ENCODE measurements around the gene ZFAND4. TPM values are rescaled to one million over a fixed set of nuclear protein-coding genes. Genes with fewer than 3 reads are reported as not detected.
A peak's percentile ranks its signal among the peaks of the same experiment; 100 is the strongest.
"Not testable (repeated sequence)": the region's sequence is repeated elsewhere in the genome, so short reads cannot be mapped to it uniquely, and the experiment has no call there.

ZFAND4 gene
- total RNA-seq, 2 experiments from 2014 or later = 23.2 to 23.3 TPM

GRCh38 chr10:45660876-45661411, 11.6 kb downstream of the ZFAND4 start:
- ATAC-seq (no peak), DNase-seq (no peak)
- POLR2A ChIA-PET = no interaction called here
- peaks cover 30% of the 10 kb centered on the region for H3K4me1 Mint-ChIP-seq (ENCODE audit: low read depth)
- peaks cover 57% of the 10 kb centered on the region for H3K36me3 Mint-ChIP-seq (ENCODE audit: low read depth)
- H3K27me3 Mint-ChIP-seq (ENCODE audit: low read depth) = no peaks in the 10 kb centered on the region
- CTCF ChIA-PET = interaction anchor here (1.4 kb wide), 1 partner anchor 11 kb away, joined by 4 read pairs; the partner anchor contains the start of gene ZFAND4
- peak overlapping the region; percentile 73 for H3K27ac Mint-ChIP-seq
- peaks cover 6% of the 10 kb centered on the region for H3K9me3 Mint-ChIP-seq (ENCODE audit: insufficient read depth)
- H3K4me3 Mint-ChIP-seq = no peak overlapping the region

DNA sequence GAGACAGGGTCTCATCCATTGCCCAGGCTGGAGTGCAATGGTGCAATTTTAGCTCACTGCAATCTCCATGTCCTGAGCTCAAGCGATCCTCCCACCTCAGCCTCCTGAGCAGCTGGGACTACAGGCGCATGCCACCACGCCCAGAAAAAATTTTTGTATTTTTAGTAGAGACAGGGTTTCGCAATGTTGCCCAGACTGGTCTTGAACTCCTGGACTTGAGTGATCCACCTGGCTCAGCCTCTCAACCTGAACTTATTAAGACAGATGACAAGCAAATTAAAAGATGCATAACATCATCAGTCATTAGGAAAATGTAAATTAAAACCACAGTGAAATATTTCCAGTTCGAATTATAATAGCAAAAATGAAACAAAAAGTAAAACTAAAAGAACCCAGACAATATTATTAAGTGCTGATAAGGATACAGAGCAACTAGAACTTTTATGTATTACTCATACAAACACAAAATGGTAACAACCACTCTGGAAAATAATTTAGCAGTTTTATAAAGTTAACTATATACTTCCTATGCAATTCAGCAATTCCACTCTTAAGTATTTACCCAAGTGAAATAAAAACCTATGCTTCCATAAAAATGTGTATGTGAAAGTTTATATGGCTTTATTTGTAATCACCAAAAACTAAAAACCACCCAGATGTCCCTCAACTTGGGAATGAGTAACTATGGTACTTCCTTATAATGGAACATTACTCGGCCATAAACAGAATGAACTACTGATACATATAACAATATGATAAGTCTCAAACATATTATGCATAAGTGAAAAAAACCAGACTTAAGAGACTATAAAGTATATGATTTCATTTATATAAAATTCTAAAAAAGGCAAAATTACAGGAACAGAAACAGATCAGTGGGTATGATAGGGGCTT, 15.3 kb downstream of the ZFAND4 start:
- Mint-ChIP-seq H3K27me3 (ENCODE audit: low read depth) (no peaks in the 10 kb centered on the region), H3K4me1 (ENCODE audit: low read depth) (peaks cover 39% of the 10 kb centered on the region), H3K36me3 (ENCODE audit: low read depth) (peaks cover 58% of the 10 kb centered on the region), H3K27ac (no peak overlapping the region), H3K9me3 (ENCODE audit: insufficient read depth) (peaks cover 6% of the 10 kb centered on the region), H3K4me3 (no peak overlapping the region)
- ChIA-PET CTCF (interaction anchor here (0.7 to 1.3 kb wide), 2 partner anchors 15 to 193 kb away, joined by 3 read pairs; no protein-coding TSS in a partner anchor), POLR2A (no interaction called here)
- DNase-seq (no peak), ATAC-seq (peak; percentile 36)

GRCh38 chr10:45655219-45655618, 17.4 kb downstream of the ZFAND4 start:
- Mint-ChIP-seq H3K4me1 (ENCODE audit: low read depth) (peaks cover 25% of the 10 kb centered on the region), H3K4me3 (no peak overlapping the region), H3K27ac (no peak overlapping the region), H3K36me3 (ENCODE audit: low read depth) (peaks cover 44% of the 10 kb centered on the region), H3K27me3 (ENCODE audit: low read depth) (no peaks in the 10 kb centered on the region), H3K9me3 (ENCODE audit: insufficient read depth) (peaks cover under 1% of the 10 kb centered on the region)
- DNase-seq (no peak), ATAC-seq (no peak)
- ChIA-PET CTCF (no interaction called here), POLR2A (no interaction called here)

DNA sequence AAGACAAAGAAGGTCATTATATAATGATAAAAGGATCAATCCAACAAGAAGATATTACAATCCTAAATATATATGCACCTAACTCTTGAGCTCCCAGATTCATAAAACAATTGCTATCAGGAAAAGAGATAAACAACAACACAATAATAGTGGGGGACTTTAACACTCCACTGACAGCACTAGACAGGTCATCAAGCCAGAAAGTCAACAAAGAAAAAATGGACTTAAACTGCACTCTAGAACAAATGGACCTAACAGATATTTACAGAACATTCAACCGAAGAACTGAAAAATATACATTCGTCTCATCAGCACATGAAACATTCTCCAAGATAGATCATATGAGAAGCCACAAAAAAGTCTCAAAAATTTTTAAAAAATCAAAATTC, 17.8 kb downstream of the ZFAND4 start:
- ATAC-seq; H3K4me3 Mint-ChIP-seq; DNase-seq; H3K9me3 Mint-ChIP-seq (ENCODE audit: insufficient read depth); CTCF ChIA-PET; H3K27me3 Mint-ChIP-seq (ENCODE audit: low read depth); POLR2A ChIA-PET; H3K27ac Mint-ChIP-seq: not testable (repeated sequence)
- Mint-ChIP-seq H3K4me1 (ENCODE audit: low read depth) (peaks cover 25% of the 10 kb centered on the region), H3K36me3 (ENCODE audit: low read depth) (peaks cover 43% of the 10 kb centered on the region)

DNA sequence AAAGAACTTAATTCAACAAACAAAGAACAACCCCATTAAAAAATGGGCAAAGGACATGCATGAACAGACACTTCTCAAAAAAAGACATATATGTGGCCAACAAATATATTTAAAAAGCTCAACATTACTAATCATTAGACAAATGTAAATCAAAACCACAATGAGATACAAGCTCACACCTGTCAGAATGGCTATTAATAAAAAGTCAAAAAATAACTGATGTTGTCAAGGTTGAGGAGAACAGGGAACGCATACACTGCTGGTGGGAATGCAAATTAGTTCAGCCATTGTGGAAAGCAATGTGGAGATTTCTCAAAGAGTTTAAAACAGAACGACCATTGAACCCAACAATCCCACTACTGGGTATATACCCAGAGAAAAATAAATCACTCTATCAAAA, 19.1 kb downstream of the ZFAND4 start:
- DNase-seq (no peak), ATAC-seq (no peak)
- ChIA-PET POLR2A (no interaction called here), CTCF (no interaction called here)
- H3K9me3 Mint-ChIP-seq (ENCODE audit: insufficient read depth) = no peaks in the 10 kb centered on the region
- H3K4me1 Mint-ChIP-seq (ENCODE audit: low read depth) = peaks cover 25% of the 10 kb centered on the region
- H3K36me3 Mint-ChIP-seq (ENCODE audit: low read depth) = peaks cover 34% of the 10 kb centered on the region
- no peak overlapping the region for H3K4me3 Mint-ChIP-seq
- no peak overlapping the region for H3K27ac Mint-ChIP-seq
- H3K27me3 Mint-ChIP-seq (ENCODE audit: low read depth) = no peaks in the 10 kb centered on the region

DNA sequence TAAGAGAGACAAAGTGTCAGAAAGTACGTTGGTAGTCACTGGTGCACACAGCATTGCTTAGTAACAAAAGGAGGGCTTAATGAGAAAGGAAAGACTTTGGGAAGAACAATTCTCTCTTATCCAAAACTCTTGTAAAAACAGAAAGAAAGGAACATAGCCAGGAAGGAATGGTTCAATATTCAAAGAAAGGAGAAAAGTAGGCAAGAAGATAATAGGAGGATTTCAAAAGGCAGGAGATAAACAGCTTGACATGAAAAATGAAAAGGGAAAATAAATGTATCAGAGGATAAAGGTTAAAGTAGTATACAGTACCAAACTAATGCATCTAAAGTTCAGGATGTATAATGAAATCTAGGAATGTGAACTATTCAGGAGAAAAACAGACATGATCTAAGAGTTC, 20.1 kb downstream of the ZFAND4 start:
- Mint-ChIP-seq H3K27me3 (ENCODE audit: low read depth) (no peaks in the 10 kb centered on the region), H3K36me3 (ENCODE audit: low read depth) (peaks cover 34% of the 10 kb centered on the region), H3K4me1 (ENCODE audit: low read depth) (peaks cover 21% of the 10 kb centered on the region), H3K9me3 (ENCODE audit: insufficient read depth) (no peaks in the 10 kb centered on the region), H3K27ac (no peak overlapping the region), H3K4me3 (no peak overlapping the region)
- ChIA-PET POLR2A (no interaction called here), CTCF (no interaction called here)
- no peak for ATAC-seq
- no peak for DNase-seq

DNA sequence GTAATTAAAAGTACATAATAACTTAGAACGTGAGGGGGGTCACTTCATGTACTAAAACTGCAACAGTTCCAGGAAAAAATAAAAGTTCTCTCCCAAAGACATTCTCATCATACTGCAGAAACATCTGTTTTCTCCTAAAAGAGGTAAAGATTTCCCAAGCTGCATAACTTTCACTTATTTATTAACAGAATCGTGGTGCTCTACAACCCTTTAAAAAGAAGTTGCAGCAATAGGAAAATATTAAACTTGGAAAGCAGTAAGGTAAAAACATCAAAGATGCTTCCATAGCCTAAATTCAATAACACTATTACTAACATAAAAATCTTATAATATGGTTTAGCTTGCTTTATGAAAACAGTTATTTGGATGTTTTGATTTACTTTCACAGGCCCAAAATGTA, 23.3 kb downstream of the ZFAND4 start:
- Mint-ChIP-seq H3K27me3 (ENCODE audit: low read depth) (no peaks in the 10 kb centered on the region), H3K9me3 (ENCODE audit: insufficient read depth) (no peaks in the 10 kb centered on the region), H3K36me3 (ENCODE audit: low read depth) (peaks cover 23% of the 10 kb centered on the region), H3K27ac (no peak overlapping the region), H3K4me1 (ENCODE audit: low read depth) (peaks cover 5% of the 10 kb centered on the region), H3K4me3 (no peak overlapping the region)
- ChIA-PET CTCF (no interaction called here), POLR2A (no interaction called here)
- ATAC-seq = no peak
- no peak for DNase-seq

GRCh38 chr10:45647118-45647517, 25.5 kb downstream of the ZFAND4 start:
- DNase-seq = no peak
- Mint-ChIP-seq H3K4me3 (no peak overlapping the region), H3K9me3 (ENCODE audit: insufficient read depth) (no peaks in the 10 kb centered on the region), H3K4me1 (ENCODE audit: low read depth) (no peaks in the 10 kb centered on the region), H3K27ac (no peak overlapping the region), H3K27me3 (ENCODE audit: low read depth) (no peaks in the 10 kb centered on the region), H3K36me3 (ENCODE audit: low read depth) (peaks cover 22% of the 10 kb centered on the region)
- POLR2A ChIA-PET = no interaction called here
- no peak for ATAC-seq
- CTCF ChIA-PET = no interaction called here

GRCh38 chr10:45646384-45647050, 26.1 kb downstream of the ZFAND4 start:
- CTCF ChIA-PET = no interaction called here

GRCh38 chr10:45644527-45644926, 28.0 kb downstream of the ZFAND4 start:
- POLR2A ChIA-PET = no interaction called here
- Mint-ChIP-seq H3K27me3 (ENCODE audit: low read depth) (no peaks in the 10 kb centered on the region), H3K27ac (no peak overlapping the region), H3K4me1 (ENCODE audit: low read depth) (no peaks in the 10 kb centered on the region), H3K9me3 (ENCODE audit: insufficient read depth) (no peaks in the 10 kb centered on the region), H3K36me3 (ENCODE audit: low read depth) (peaks cover 28% of the 10 kb centered on the region), H3K4me3 (no peak overlapping the region)
- CTCF ChIA-PET = interaction anchor here (0.7 to 2.5 kb wide), 3 partner anchors 15 to 179 kb away, joined by 3 to 8 read pairs (median 4); no protein-coding TSS in a partner anchor
- ATAC-seq (no peak), DNase-seq (no peak)

More at GRCh38 chr10:45646384-45647050, 26.1 kb downstream of the ZFAND4 start:
- DNase-seq = no peak
- Mint-ChIP-seq H3K4me1 (ENCODE audit: low read depth) (no peaks in the 10 kb centered on the region), H3K27ac (no peak overlapping the region), H3K9me3 (ENCODE audit: insufficient read depth) (no peaks in the 10 kb centered on the region), H3K36me3 (ENCODE audit: low read depth) (peaks cover 23% of the 10 kb centered on the region), H3K27me3 (ENCODE audit: low read depth) (no peaks in the 10 kb centered on the region), H3K4me3 (no peak overlapping the region)
- POLR2A ChIA-PET = no interaction called here
- no peak for ATAC-seq

GRCh38 chr10:45640941-45641340, 31.6 kb downstream of the ZFAND4 start:
- DNase-seq (no peak), ATAC-seq (no peak)
- H3K27ac Mint-ChIP-seq = no peak overlapping the region
- ChIA-PET CTCF (no interaction called here), POLR2A (no interaction called here)
- peaks cover 1% of the 10 kb centered on the region for H3K4me1 Mint-ChIP-seq (ENCODE audit: low read depth)
- no peaks in the 10 kb centered on the region for H3K9me3 Mint-ChIP-seq (ENCODE audit: insufficient read depth)
- peaks cover 28% of the 10 kb centered on the region for H3K36me3 Mint-ChIP-seq (ENCODE audit: low read depth)
- no peaks in the 10 kb centered on the region for H3K27me3 Mint-ChIP-seq (ENCODE audit: low read depth)
- H3K4me3 Mint-ChIP-seq = no peak overlapping the region

GRCh38 chr10:45640049-45640448, 32.5 kb downstream of the ZFAND4 start:
- H3K9me3 Mint-ChIP-seq (ENCODE audit: insufficient read depth) = no peaks in the 10 kb centered on the region
- ATAC-seq (no peak), DNase-seq (no peak)
- H3K4me1 Mint-ChIP-seq (ENCODE audit: low read depth) = peaks cover 1% of the 10 kb centered on the region
- no peak overlapping the region for H3K27ac Mint-ChIP-seq
- H3K36me3 Mint-ChIP-seq (ENCODE audit: low read depth) = peaks cover 32% of the 10 kb centered on the region
- ChIA-PET CTCF (no interaction called here), POLR2A (no interaction called here)
- no peaks in the 10 kb centered on the region for H3K27me3 Mint-ChIP-seq (ENCODE audit: low read depth)
- H3K4me3 Mint-ChIP-seq = no peak overlapping the region

Measured in activated CD8-positive, alpha-beta T cell treated with anti-CD3 and anti-CD28 coated beads, Interleukin-2, amount 10 ng/mL, durations not matched to agents 7 days and 5 days (primary cell).